Muscle layer of duodenum (tissue), 2 donors: ENCODE measurements around the gene SPTSSB.
A peak's percentile ranks its signal among the peaks of the same experiment; 100 is the strongest.

ENCODE experiments used
- H3K27ac ChIP-seq: one replicate; pipeline ENCODE4 v1.7.0; 2013; ENCODE audit warnings: mild to moderate bottlenecking, low read length
- H3K27me3 ChIP-seq: one replicate; pipeline ENCODE4 v1.7.0; 2013; ENCODE audit warnings: low read depth, mild to moderate bottlenecking, control low read depth, low read length
- H3K36me3 ChIP-seq, 2 donors: one replicate each; pipeline ENCODE4 v1.7.0; 2013; ENCODE audit warnings: low read length in 2 of 2, control low read depth in 1 of 2, mild to moderate bottlenecking in 1 of 2; ENCODE audit not compliant: insufficient read depth in 2 of 2, control insufficient read depth in 1 of 2
- H3K4me1 ChIP-seq, 2 donors: one replicate each; pipeline ENCODE4 v1.7.0; 2013; ENCODE audit warnings: low read length in 2 of 2, mild to moderate bottlenecking in 2 of 2, control low read depth in 1 of 2, moderate library complexity in 1 of 2; ENCODE audit not compliant: insufficient read depth in 2 of 2, control insufficient read depth in 1 of 2
- H3K4me3 ChIP-seq, 2 donors: one replicate each; pipeline ENCODE4 v1.7.0; 2013; ENCODE audit warnings: low read length in 2 of 2, low read depth in 1 of 2, mild to moderate bottlenecking in 1 of 2
- H3K9me3 ChIP-seq, 2 donors: one replicate each; pipeline ENCODE4 v1.7.0; 2013; ENCODE audit warnings: low read length in 2 of 2, control low read depth in 1 of 2, mild to moderate bottlenecking in 1 of 2; ENCODE audit not compliant: control insufficient read depth in 1 of 2
- donor health status: healthy.

Gene SPTSSB

DNA sequence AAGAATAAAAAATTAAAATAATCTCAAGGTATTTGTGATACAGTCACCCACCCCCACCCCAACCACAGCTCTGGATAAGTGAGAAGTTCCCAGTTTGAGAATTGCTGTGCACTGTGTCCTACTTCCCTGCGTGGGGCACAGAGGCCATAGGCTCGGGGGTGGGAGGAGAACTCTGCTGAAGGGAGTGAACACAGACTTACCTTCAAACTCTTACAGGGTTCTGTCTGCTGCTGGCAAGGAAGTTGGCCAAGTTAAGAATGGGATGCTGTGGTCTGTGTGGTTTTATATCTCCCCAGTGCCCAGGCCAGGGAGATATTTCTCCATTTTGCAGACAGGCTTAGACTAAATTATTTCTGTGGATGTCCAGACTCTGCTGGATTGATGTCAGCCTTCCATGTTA, 37.6 kb downstream of the SPTSSB start:
- H3K36me3 ChIP-seq: no peaks in the 10 kb centered on the region
- H3K4me3 ChIP-seq: no peak overlapping the region
- no peak overlapping the region for H3K27ac ChIP-seq
- no peaks in the 10 kb centered on the region for H3K27me3 ChIP-seq
- H3K9me3 ChIP-seq: no peaks in the 10 kb centered on the region
- no peaks in the 10 kb centered on the region for H3K4me1 ChIP-seq

DNA sequence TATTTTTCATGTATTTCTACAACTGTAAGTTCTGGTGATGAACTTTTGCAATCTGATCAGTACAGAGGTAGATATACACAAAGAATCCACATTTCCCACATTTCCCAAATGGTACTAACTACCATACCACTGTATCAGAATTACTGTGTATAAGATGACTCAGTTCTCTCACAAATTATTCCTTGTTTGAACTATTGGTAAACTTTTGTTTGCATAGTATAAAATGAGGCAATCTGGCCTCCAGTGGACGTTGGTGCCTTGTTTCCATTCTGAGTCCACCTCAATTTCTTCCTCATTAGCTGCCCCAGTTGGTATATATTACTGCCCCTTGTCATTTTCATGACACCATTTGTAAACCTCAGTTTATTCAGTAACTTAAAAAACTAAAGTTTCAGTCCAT, 38.5 kb downstream of the SPTSSB start:
- Histone ChIP-seq H3K4me1 (no peaks in the 10 kb centered on the region), H3K36me3 (no peaks in the 10 kb centered on the region), H3K27ac (no peak overlapping the region), H3K27me3 (no peaks in the 10 kb centered on the region), H3K4me3 (no peak overlapping the region), H3K9me3 (no peaks in the 10 kb centered on the region)

DNA sequence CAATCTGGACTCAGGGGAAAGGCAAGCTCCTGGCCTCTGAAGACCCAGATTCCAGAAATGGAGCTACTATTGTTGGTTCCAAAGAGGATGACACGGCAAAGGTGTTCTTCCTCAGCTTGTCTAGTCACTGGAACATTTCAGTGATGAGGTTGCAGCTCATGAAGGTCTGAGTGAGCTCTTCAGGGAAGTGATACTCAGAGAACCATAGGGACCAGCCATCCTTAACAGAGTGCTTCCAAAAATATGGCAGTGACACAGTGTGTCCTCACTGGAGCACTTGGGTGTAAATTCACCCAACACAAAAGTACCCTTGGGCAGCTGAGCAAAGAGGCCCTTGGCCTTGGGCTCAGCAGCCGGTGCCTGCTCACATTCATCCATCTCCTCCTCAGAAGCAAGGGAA, 46.3 kb downstream of the SPTSSB start:
- Histone ChIP-seq H3K9me3 (no peaks in the 10 kb centered on the region), H3K27ac (no peak overlapping the region), H3K4me3 (no peak overlapping the region), H3K27me3 (no peaks in the 10 kb centered on the region), H3K4me1 (no peaks in the 10 kb centered on the region), H3K36me3 (no peaks in the 10 kb centered on the region)

DNA sequence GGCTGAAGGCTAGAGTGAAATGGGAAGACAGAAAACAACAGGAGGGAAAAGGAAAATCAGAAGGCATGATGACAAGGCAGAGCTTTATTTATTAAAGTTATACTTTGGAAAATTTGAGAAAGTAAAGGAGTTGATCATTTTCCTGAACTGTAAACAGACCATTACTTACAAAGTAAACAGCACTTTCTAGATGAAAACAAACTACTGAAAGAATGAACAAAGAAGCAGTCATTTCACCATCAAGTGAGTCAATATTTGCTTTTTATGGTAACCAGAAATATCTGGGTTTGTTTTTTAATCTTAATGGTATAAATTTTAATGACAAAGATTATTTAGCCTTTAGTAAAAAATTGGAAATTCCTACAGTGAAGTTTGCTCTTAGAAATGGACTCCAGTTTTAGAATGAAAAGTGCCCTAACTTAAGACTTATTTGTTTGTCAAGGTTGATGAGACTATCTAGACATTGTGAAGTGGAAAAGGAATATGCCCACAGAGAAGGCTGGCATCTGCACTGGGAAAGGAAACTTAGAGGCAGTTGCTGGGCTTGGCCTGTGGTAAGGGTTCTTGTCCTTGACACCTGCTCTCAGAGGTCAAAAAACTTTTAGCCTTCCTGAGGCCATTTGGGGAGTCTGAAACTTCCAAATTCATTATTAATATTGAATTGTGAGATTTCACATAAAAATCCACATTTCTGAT, 47.2 kb downstream of the SPTSSB start:
- H3K9me3 ChIP-seq: no peaks in the 10 kb centered on the region
- H3K4me3 ChIP-seq: no peak overlapping the region
- no peaks in the 10 kb centered on the region for H3K4me1 ChIP-seq
- H3K27ac ChIP-seq: no peak overlapping the region
- no peaks in the 10 kb centered on the region for H3K27me3 ChIP-seq
- no peaks in the 10 kb centered on the region for H3K36me3 ChIP-seq

- H3K9me3 ChIP-seq: no peaks in the 10 kb centered on the region
- H3K27ac ChIP-seq: no peak overlapping the region
- H3K27me3 ChIP-seq: no peaks in the 10 kb centered on the region
- H3K4me3 ChIP-seq: no peak overlapping the region
- no peaks in the 10 kb centered on the region for H3K36me3 ChIP-seq
- H3K4me1 ChIP-seq: no peaks in the 10 kb centered on the region
These were observed 48.3 kb downstream of the SPTSSB start for GRCh38 chr3:161322781-161323568.

- H3K27ac ChIP-seq: no peak overlapping the region
- no peaks in the 10 kb centered on the region for H3K9me3 ChIP-seq
- H3K4me1 ChIP-seq: no peaks in the 10 kb centered on the region
- no peak overlapping the region for H3K4me3 ChIP-seq
- no peaks in the 10 kb centered on the region for H3K27me3 ChIP-seq
- H3K36me3 ChIP-seq: no peaks in the 10 kb centered on the region
These were observed 50.5 kb downstream of the SPTSSB start for GRCh38 chr3:161320837-161321236.

DNA sequence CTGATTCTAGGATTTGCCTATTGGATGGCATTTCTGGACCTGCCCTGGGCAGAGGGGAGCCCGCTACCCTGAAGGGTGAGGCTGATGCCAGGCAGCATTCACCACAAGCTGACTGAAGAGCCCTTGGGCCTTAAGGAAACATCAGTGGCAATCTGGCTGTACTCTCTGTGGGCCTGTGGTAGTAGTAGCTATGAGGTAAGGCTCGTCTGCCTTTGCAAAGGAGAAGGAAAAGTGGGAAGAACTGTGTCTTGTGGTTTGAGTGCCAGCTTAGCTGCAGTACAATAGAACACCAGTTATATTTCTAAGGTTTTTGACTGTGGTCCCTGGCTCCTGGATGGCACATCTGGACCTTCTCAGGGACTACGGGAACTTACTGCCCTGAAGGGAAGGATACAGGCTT, 51.5 kb downstream of the SPTSSB start:
- Histone ChIP-seq H3K4me1 (no peaks in the 10 kb centered on the region), H3K36me3 (no peaks in the 10 kb centered on the region)

GRCh38 chr3:161317077-161317476, 54.2 kb downstream of the SPTSSB start:
- no peaks in the 10 kb centered on the region for H3K27me3 ChIP-seq
- H3K4me1 ChIP-seq: no peaks in the 10 kb centered on the region
- no peak overlapping the region for H3K4me3 ChIP-seq
- H3K27ac ChIP-seq: no peak overlapping the region
- no peaks in the 10 kb centered on the region for H3K36me3 ChIP-seq
- no peaks in the 10 kb centered on the region for H3K9me3 ChIP-seq

More for the DNA sequence above, 51.5 kb downstream of the SPTSSB start:
- H3K27me3 ChIP-seq: no peaks in the 10 kb centered on the region
- no peak overlapping the region for H3K27ac ChIP-seq
- no peak overlapping the region for H3K4me3 ChIP-seq
- no peaks in the 10 kb centered on the region for H3K9me3 ChIP-seq

GRCh38 chr3:161316006-161316689, 55.2 kb downstream of the SPTSSB start:
- Histone ChIP-seq H3K9me3 (no peaks in the 10 kb centered on the region), H3K4me1 (no peaks in the 10 kb centered on the region), H3K27ac (peak overlapping the region; percentile 19), H3K27me3 (no peaks in the 10 kb centered on the region), H3K36me3 (no peaks in the 10 kb centered on the region), H3K4me3 (no peak overlapping the region)

DNA sequence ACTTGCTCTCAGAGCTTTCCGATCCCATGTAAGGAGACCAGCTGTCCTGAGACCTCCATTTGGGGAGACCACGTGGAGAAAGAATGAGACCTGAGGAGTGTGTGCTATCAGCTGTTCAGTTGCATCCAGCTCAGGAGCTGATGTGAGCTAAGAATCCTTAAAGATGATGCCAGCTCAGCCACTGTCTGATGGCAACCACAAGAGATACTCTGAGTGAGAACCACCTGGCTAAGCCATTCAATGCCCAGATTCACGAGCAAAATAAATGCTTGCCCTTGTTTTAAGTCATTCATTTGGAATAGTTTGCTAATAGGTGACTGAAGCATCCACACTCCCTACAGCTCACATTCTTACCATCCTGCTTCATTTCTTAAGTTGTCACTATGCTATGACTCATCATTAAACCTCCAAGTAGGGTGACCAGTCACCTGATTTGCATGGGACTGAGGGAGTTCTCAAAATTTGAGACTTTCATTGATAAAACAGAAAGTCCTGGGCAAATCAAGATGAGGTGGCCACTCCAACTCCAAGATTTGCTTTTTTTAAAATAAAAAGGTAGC, 56.4 kb downstream of the SPTSSB start:
- no peaks in the 10 kb centered on the region for H3K4me1 ChIP-seq
- H3K36me3 ChIP-seq: no peaks in the 10 kb centered on the region
- no peak overlapping the region for H3K4me3 ChIP-seq
- H3K27ac ChIP-seq: no peak overlapping the region
- no peaks in the 10 kb centered on the region for H3K9me3 ChIP-seq
- H3K27me3 ChIP-seq: no peaks in the 10 kb centered on the region

- Histone ChIP-seq H3K36me3 (no peaks in the 10 kb centered on the region), H3K4me1 (no peaks in the 10 kb centered on the region), H3K4me3 (no peak overlapping the region), H3K27ac (no peak overlapping the region), H3K27me3 (no peaks in the 10 kb centered on the region), H3K9me3 (peaks cover 0 to 2% of the 10 kb centered on the region in 2 donors)
These were observed 60.5 kb downstream of the SPTSSB start for GRCh38 chr3:161310649-161311423.
